A172 (cell line): Measurements from ENCODE around the gene RIC3. TPM values are rescaled to one million over a fixed set of nuclear protein-coding genes. Genes with fewer than 3 reads are reported as not detected.
A peak's percentile ranks its signal among the peaks of the same experiment; 100 is the strongest.

ENCODE experiments used
- DNase-seq: peaks from one replicate; pipeline ENCODE4 v3.0.0-alpha.2; 2015; ENCODE audit warnings: low spot score
- total RNA-seq: library from RNA; depleted of rRNA; stranded (reverse); fragments of >200 nt; shearing (Covaris generic); gene quantifications from 2 replicates; pipeline ENCODE4 v1.2.3, GENCODE V29; 2014; rRNA removed

RIC3 gene
- 1.1 TPM in 1 of 2 replicates, not detected in the other for total RNA-seq

- DNase-seq = no peak
Observed at GRCh38 chr11:8168485-8169257, at the start of gene RIC3. Gene RIC3 (minus strand): TSS chr11:8169025. CDS start chr11:8168989, 36 bp downstream.

GRCh38 chr11:8218409-8218808 lies 49.6 kb upstream of the RIC3 start:
- DNase-seq = no peak

GRCh38 chr11:8217926-8218325 lies 49.1 kb upstream of the RIC3 start:
- no peak for DNase-seq

- DNase-seq = no peak
Observed at GRCh38 chr11:8217136-8217535, 48.3 kb upstream of the RIC3 start.

GRCh38 chr11:8213376-8213775 lies 44.6 kb upstream of the RIC3 start:
- no peak for DNase-seq

- no peak for DNase-seq
Observed at GRCh38 chr11:8209208-8209807, 40.5 kb upstream of the RIC3 start.

GRCh38 chr11:8207080-8208000 lies 38.5 kb upstream of the RIC3 start:
- DNase-seq = peak; percentile 39

GRCh38 chr11:8206251-8207079 lies 37.6 kb upstream of the RIC3 start:
- no peak for DNase-seq

GRCh38 chr11:8205566-8205965 lies 36.7 kb upstream of the RIC3 start:
- DNase-seq = no peak

GRCh38 chr11:8204596-8204995 lies 35.8 kb upstream of the RIC3 start:
- no peak for DNase-seq

- no peak for DNase-seq
Observed at GRCh38 chr11:8204025-8204424, 35.2 kb upstream of the RIC3 start.

GRCh38 chr11:8203414-8203715 lies 34.5 kb upstream of the RIC3 start:
- DNase-seq = no peak

- DNase-seq = no peak
Observed at GRCh38 chr11:8202516-8203413, 33.9 kb upstream of the RIC3 start.

GRCh38 chr11:8201644-8202365 lies 33.0 kb upstream of the RIC3 start:
- DNase-seq = no peak

- no peak for DNase-seq
Observed at GRCh38 chr11:8199676-8200075, 30.9 kb upstream of the RIC3 start.

GRCh38 chr11:8196749-8197148 lies 27.9 kb upstream of the RIC3 start:
- DNase-seq = no peak

GRCh38 chr11:8194956-8195355 lies 26.1 kb upstream of the RIC3 start:
- DNase-seq = no peak

GRCh38 chr11:8192896-8193209 lies 24.0 kb upstream of the RIC3 start:
- no peak for DNase-seq

- peak; percentile 68 for DNase-seq
Observed at GRCh38 chr11:8192016-8192895, 23.4 kb upstream of the RIC3 start.
